ENCODE measurements around the gene DPF3.

DNA sequence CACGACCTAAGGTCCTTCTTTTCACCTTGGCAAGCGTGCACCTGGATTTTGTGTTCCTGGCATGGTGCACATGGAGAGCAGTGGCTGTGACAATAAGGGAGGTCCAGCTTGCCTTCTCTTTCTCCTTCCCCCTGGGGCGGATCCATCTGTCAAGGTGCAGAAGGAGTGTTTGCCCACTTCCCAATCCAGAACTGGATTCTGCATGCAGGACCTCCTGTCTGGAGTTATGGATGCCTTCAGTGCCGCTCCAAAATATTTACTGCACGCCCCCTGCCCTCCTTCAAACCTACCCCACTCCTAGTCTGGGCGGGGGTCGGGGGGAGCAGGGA is 192.7 kb downstream of the DPF3 start:
- TF ChIP-seq, protein P1, sequence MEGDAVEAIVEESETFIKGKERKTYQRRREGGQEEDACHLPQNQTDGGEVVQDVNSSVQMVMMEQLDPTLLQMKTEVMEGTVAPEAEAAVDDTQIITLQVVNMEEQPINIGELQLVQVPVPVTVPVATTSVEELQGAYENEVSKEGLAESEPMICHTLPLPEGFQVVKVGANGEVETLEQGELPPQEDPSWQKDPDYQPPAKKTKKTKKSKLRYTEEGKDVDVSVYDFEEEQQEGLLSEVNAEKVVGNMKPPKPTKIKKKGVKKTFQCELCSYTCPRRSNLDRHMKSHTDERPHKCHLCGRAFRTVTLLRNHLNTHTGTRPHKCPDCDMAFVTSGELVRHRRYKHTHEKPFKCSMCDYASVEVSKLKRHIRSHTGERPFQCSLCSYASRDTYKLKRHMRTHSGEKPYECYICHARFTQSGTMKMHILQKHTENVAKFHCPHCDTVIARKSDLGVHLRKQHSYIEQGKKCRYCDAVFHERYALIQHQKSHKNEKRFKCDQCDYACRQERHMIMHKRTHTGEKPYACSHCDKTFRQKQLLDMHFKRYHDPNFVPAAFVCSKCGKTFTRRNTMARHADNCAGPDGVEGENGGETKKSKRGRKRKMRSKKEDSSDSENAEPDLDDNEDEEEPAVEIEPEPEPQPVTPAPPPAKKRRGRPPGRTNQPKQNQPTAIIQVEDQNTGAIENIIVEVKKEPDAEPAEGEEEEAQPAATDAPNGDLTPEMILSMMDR (IDR thresholded peaks at IDR 0.05) = no peak
- TF ChIP-seq POLR2A (IDR thresholded peaks at IDR 0.05) = no peak
